Measurements from ENCODE around the gene ANKRD35. TPM values are rescaled to one million over a fixed set of nuclear protein-coding genes. Genes with fewer than 3 reads are reported as not detected.
A peak's percentile ranks its signal among the peaks of the same experiment; 100 is the strongest.

Gene ANKRD35
- total RNA-seq, 4 donors from 2014 or later, result 0.58 to 3.8 (median 1.7) TPM

GRCh38 chr1:145863282-145864018 is 22.2 kb downstream of the ANKRD35 start:
- no peak overlapping the region for H3K27ac ChIP-seq

GRCh38 chr1:145859491-145860023 is 26.1 kb downstream of the ANKRD35 start:
- peak; percentile 93 to 94 for DNase-seq
- Histone ChIP-seq H3K4me1 (peaks cover 3 to 16% of the 10 kb centered on the region in 2 donors), H3K27me3 (no peaks in the 10 kb centered on the region), H3K9me3 (no peaks in the 10 kb centered on the region), H3K4me3 (replicated peaks in 1 of 3) (peak overlapping the region; percentile 21 to 80 (median 78)), H3K36me3 (peaks cover 14 to 15% of the 10 kb centered on the region in 2 donors), H3K27ac (peak overlapping the region; percentile 58 to 85 (median 72))
- intact Hi-C loops (cut with DNase I), result loop anchor here (2.0 kb wide), 1 partner anchor 39 kb away; no protein-coding TSS in a partner anchor
- TF ChIP-seq, protein P1, sequence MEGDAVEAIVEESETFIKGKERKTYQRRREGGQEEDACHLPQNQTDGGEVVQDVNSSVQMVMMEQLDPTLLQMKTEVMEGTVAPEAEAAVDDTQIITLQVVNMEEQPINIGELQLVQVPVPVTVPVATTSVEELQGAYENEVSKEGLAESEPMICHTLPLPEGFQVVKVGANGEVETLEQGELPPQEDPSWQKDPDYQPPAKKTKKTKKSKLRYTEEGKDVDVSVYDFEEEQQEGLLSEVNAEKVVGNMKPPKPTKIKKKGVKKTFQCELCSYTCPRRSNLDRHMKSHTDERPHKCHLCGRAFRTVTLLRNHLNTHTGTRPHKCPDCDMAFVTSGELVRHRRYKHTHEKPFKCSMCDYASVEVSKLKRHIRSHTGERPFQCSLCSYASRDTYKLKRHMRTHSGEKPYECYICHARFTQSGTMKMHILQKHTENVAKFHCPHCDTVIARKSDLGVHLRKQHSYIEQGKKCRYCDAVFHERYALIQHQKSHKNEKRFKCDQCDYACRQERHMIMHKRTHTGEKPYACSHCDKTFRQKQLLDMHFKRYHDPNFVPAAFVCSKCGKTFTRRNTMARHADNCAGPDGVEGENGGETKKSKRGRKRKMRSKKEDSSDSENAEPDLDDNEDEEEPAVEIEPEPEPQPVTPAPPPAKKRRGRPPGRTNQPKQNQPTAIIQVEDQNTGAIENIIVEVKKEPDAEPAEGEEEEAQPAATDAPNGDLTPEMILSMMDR (IDR thresholded peaks at IDR 0.05), result peak in 2 of 6 experiments; percentile 16 to 24
- peak; percentile 44 to 81 for TF ChIP-seq POLR2A (IDR thresholded peaks at IDR 0.05)
- WGBS, 2 donors, result 0 to 1% methylated on average over 33 to 41 of the region's 41 CpGs

More at GRCh38 chr1:145863282-145864018, 22.2 kb downstream of the ANKRD35 start:
- no peaks in the 10 kb centered on the region for H3K27me3 ChIP-seq
- no peak overlapping the region for H3K4me3 ChIP-seq (replicated peaks in 1 of 3)
- peaks cover 3 to 6% of the 10 kb centered on the region in 2 donors for H3K4me1 ChIP-seq
- no peak for TF ChIP-seq POLR2A (IDR thresholded peaks at IDR 0.05)
- TF ChIP-seq, protein P1 (IDR thresholded peaks at IDR 0.05), result no peak
- intact Hi-C loops (cut with DNase I), result no loop called here
- no peak for DNase-seq
- H3K36me3 ChIP-seq, result no peaks in the 10 kb centered on the region
- 73 to 75% methylated on average over 5 of the region's 5 CpGs for WGBS, 2 donors
- no peaks in the 10 kb centered on the region for H3K9me3 ChIP-seq

DNA sequence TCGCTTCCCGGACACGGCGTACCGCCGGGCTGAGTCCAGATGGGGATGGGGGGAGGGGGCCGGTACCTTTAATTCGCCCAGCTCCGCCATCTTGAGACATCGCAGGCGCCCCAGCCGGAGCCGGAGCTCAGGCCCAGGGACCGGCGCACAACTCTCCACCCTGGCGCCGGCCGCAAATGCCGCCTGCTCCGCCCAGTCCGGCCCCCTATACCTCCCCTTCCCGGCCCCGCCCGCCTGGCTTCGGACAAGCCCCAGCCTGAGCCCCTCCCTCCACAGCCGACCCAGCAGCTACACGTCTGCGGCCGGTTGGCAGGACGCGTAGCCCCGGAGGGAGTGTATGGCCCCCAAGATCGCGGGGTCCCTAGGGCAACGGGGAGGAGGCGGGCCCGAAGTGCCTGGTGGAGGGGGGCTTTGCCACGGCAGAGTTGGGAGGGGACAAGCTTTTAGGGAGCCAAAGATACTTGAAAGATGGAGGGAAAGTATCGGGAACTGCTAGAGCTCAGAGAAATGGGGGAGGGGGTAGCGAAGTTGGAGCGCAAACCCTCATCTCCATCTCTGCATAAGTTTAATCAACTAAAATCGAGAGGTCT is 26.7 kb downstream of the ANKRD35 start, which contains the start of gene PIAS3:
Gene PIAS3, minus strand, starts transcription at position 181 of the 590 bp plus-strand sequence. Its CDS starts 91 bp downstream, at position 90.
- no peaks in the 10 kb centered on the region for H3K27me3 ChIP-seq
- peak; percentile 96 to 97 for DNase-seq
- peaks cover 3 to 16% of the 10 kb centered on the region in 2 donors for H3K4me1 ChIP-seq
- H3K27ac ChIP-seq, result peak within 1 kb of the TSS; percentile 71 to 85 (median 83)
- H3K9me3 ChIP-seq, result no peaks in the 10 kb centered on the region
- intact Hi-C loops (cut with DNase I), result no loop called here
- TF ChIP-seq, protein P1 (IDR thresholded peaks at IDR 0.05), result peak in 1 of 6 experiments; percentile 11
- TF ChIP-seq POLR2A (IDR thresholded peaks at IDR 0.05), result peak in 1 of 2 donors; percentile 77
- WGBS, 2 donors, result 0 to 1% methylated on average over 11 to 28 of the region's 42 CpGs
- peak within 1 kb of the TSS; percentile 21 to 80 (median 78) for H3K4me3 ChIP-seq (replicated peaks in 1 of 3)
- peaks cover 14 to 19% of the 10 kb centered on the region in 2 donors for H3K36me3 ChIP-seq

GRCh38 chr1:145858238-145858900 is 27.3 kb downstream of the ANKRD35 start:
- Histone ChIP-seq H3K4me1 (peaks cover 3 to 16% of the 10 kb centered on the region in 2 donors), H3K4me3 (replicated peaks in 1 of 3) (peak overlapping the region; percentile 21 to 80 (median 78)), H3K27ac (peak overlapping the region; percentile 71 to 85 (median 83)), H3K9me3 (no peaks in the 10 kb centered on the region), H3K36me3 (peaks cover 20 to 25% of the 10 kb centered on the region in 2 donors), H3K27me3 (no peaks in the 10 kb centered on the region)
- TF ChIP-seq, protein P1 (IDR thresholded peaks at IDR 0.05), result no peak
- no peak for TF ChIP-seq POLR2A (IDR thresholded peaks at IDR 0.05)
- 2% methylated on average over 21 to 27 of the region's 35 CpGs for WGBS, 2 donors
- intact Hi-C loops (cut with DNase I), result no loop called here
- peak; percentile 56 to 57 for DNase-seq

Data from thyroid gland (tissue), 4 donors.